ENCODE results near the gene QARS1. TPM values are rescaled to one million over a fixed set of nuclear protein-coding genes. Genes with fewer than 3 reads are reported as not detected.
A peak's percentile ranks its signal among the peaks of the same experiment; 100 is the strongest.

The QARS1 gene
- total and polyA plus RNA-seq, 2 donors, result 197 to 242 TPM

- no peak overlapping the region for H3K27ac ChIP-seq (ENCODE audit: low read depth)
- DNase-seq (ENCODE audit: extremely low spot score), result no peak
- 80% methylated on average over 14 of the region's 14 CpGs for WGBS
- H3K4me1 ChIP-seq (ENCODE audit: insufficient read depth), result no peaks in the 10 kb centered on the region
- H3K36me3 ChIP-seq (ENCODE audit: insufficient read depth), result peaks cover 2% of the 10 kb centered on the region
- no peak overlapping the region for H3K4me3 ChIP-seq (ENCODE audit: low read depth, low read length)
Measured at GRCh38 chr3:49124991-49125670, 20.6 kb upstream of the QARS1 start.

- H3K36me3 ChIP-seq (ENCODE audit: insufficient read depth), result peaks cover 2% of the 10 kb centered on the region
- DNase-seq (ENCODE audit: extremely low spot score), result no peak
- H3K4me3 ChIP-seq (ENCODE audit: low read depth, low read length), result no peak overlapping the region
- no peak overlapping the region for H3K27ac ChIP-seq (ENCODE audit: low read depth)
- WGBS, result 88% methylated on average over 7 of the region's 7 CpGs
- no peaks in the 10 kb centered on the region for H3K4me1 ChIP-seq (ENCODE audit: insufficient read depth)
Measured at GRCh38 chr3:49124203-49124602, 19.6 kb upstream of the QARS1 start.

- DNase-seq (ENCODE audit: extremely low spot score), result no peak
- Histone ChIP-seq H3K4me3 (ENCODE audit: low read depth, low read length) (no peak overlapping the region), H3K4me1 (ENCODE audit: insufficient read depth) (no peaks in the 10 kb centered on the region), H3K36me3 (ENCODE audit: insufficient read depth) (peaks cover 2% of the 10 kb centered on the region), H3K27ac (ENCODE audit: low read depth) (no peak overlapping the region)
- 94% methylated on average over 17 of the region's 17 CpGs for WGBS
Measured at GRCh38 chr3:49123687-49124086, 19.1 kb upstream of the QARS1 start.

GRCh38 chr3:49122886-49123545, 18.5 kb upstream of the QARS1 start:
- 92% methylated on average over 17 of the region's 17 CpGs for WGBS
- H3K4me1 ChIP-seq (ENCODE audit: insufficient read depth), result no peaks in the 10 kb centered on the region
- no peak overlapping the region for H3K27ac ChIP-seq (ENCODE audit: low read depth)
- no peak for DNase-seq (ENCODE audit: extremely low spot score)
- no peak overlapping the region for H3K4me3 ChIP-seq (ENCODE audit: low read depth, low read length)
- peaks cover 2% of the 10 kb centered on the region for H3K36me3 ChIP-seq (ENCODE audit: insufficient read depth)

GRCh38 chr3:49122451-49122850, 17.9 kb upstream of the QARS1 start:
- peaks cover 2% of the 10 kb centered on the region for H3K36me3 ChIP-seq (ENCODE audit: insufficient read depth)
- 89% methylated on average over 7 of the region's 7 CpGs for WGBS

GRCh38 chr3:49122022-49122421, 17.5 kb upstream of the QARS1 start:
- Histone ChIP-seq H3K27ac (ENCODE audit: low read depth) (no peak overlapping the region), H3K4me1 (ENCODE audit: insufficient read depth) (no peaks in the 10 kb centered on the region), H3K36me3 (ENCODE audit: insufficient read depth) (peaks cover 2% of the 10 kb centered on the region), H3K4me3 (ENCODE audit: low read depth, low read length) (no peak overlapping the region)
- DNase-seq (ENCODE audit: extremely low spot score), result no peak
- WGBS, result 91% methylated on average over 12 of the region's 12 CpGs

More at GRCh38 chr3:49122451-49122850, 17.9 kb upstream of the QARS1 start:
- DNase-seq (ENCODE audit: extremely low spot score), result no peak
- Histone ChIP-seq H3K4me3 (ENCODE audit: low read depth, low read length) (no peak overlapping the region), H3K4me1 (ENCODE audit: insufficient read depth) (no peaks in the 10 kb centered on the region), H3K27ac (ENCODE audit: low read depth) (no peak overlapping the region)

- H3K4me1 ChIP-seq (ENCODE audit: insufficient read depth), result no peaks in the 10 kb centered on the region
- peak overlapping the region; percentile 88 for H3K4me3 ChIP-seq (ENCODE audit: low read depth, low read length)
- no peak for DNase-seq (ENCODE audit: extremely low spot score)
- WGBS, result 69% methylated on average over 17 of the region's 17 CpGs
- H3K27ac ChIP-seq (ENCODE audit: low read depth), result peak overlapping the region; percentile 69
- H3K36me3 ChIP-seq (ENCODE audit: insufficient read depth), result peaks cover 2% of the 10 kb centered on the region
Measured at GRCh38 chr3:49121132-49121736, 16.7 kb upstream of the QARS1 start.

GRCh38 chr3:49120438-49121131, 16.0 kb upstream of the QARS1 start, which contains the start of gene USP19:
TSS of gene USP19 (minus strand) at chr3:49120823. CDS start at chr3:49119145, 1,678 bp downstream.
- DNase-seq (ENCODE audit: extremely low spot score), result peak; percentile 84
- H3K4me1 ChIP-seq (ENCODE audit: insufficient read depth), result no peaks in the 10 kb centered on the region
- under 1% methylated on average over 70 of the region's 70 CpGs for WGBS
- H3K27ac ChIP-seq (ENCODE audit: low read depth), result peak within 1 kb of the TSS; percentile 94
- H3K4me3 ChIP-seq (ENCODE audit: low read depth, low read length), result peak within 1 kb of the TSS; percentile 88
- H3K36me3 ChIP-seq (ENCODE audit: insufficient read depth), result peaks cover 2% of the 10 kb centered on the region

- under 1% methylated on average over 9 of the region's 9 CpGs for WGBS
- Histone ChIP-seq H3K27ac (ENCODE audit: low read depth) (peak overlapping the region; percentile 94), H3K36me3 (ENCODE audit: insufficient read depth) (peaks cover 2% of the 10 kb centered on the region), H3K4me3 (ENCODE audit: low read depth, low read length) (peak overlapping the region; percentile 88), H3K4me1 (ENCODE audit: insufficient read depth) (no peaks in the 10 kb centered on the region)
- no peak for DNase-seq (ENCODE audit: extremely low spot score)
Measured at GRCh38 chr3:49120096-49120437, 15.5 kb upstream of the QARS1 start.

- 75% methylated on average over 3 of the region's 3 CpGs for WGBS
- no peak for DNase-seq (ENCODE audit: extremely low spot score)
- peaks cover 2% of the 10 kb centered on the region for H3K36me3 ChIP-seq (ENCODE audit: insufficient read depth)
Measured at GRCh38 chr3:49119439-49119838, 14.9 kb upstream of the QARS1 start.

GRCh38 chr3:49119036-49119435, 14.5 kb upstream of the QARS1 start:
- H3K4me3 ChIP-seq (ENCODE audit: low read depth, low read length), result no peak overlapping the region
- no peaks in the 10 kb centered on the region for H3K4me1 ChIP-seq (ENCODE audit: insufficient read depth)
- no peak overlapping the region for H3K27ac ChIP-seq (ENCODE audit: low read depth)
- H3K36me3 ChIP-seq (ENCODE audit: insufficient read depth), result peaks cover 2% of the 10 kb centered on the region
- DNase-seq (ENCODE audit: extremely low spot score), result no peak
- 64% methylated on average over 10 of the region's 10 CpGs for WGBS

More at GRCh38 chr3:49119439-49119838, 14.9 kb upstream of the QARS1 start:
- peak overlapping the region; percentile 88 for H3K4me3 ChIP-seq (ENCODE audit: low read depth, low read length)
- no peaks in the 10 kb centered on the region for H3K4me1 ChIP-seq (ENCODE audit: insufficient read depth)
- no peak overlapping the region for H3K27ac ChIP-seq (ENCODE audit: low read depth)

- Histone ChIP-seq H3K4me1 (ENCODE audit: insufficient read depth) (no peaks in the 10 kb centered on the region), H3K36me3 (ENCODE audit: insufficient read depth) (peaks cover 10% of the 10 kb centered on the region), H3K27ac (ENCODE audit: low read depth) (no peak overlapping the region), H3K4me3 (ENCODE audit: low read depth, low read length) (no peak overlapping the region)
- WGBS, result 89% methylated on average over 14 of the region's 14 CpGs
- no peak for DNase-seq (ENCODE audit: extremely low spot score)
Measured at GRCh38 chr3:49112262-49112661, 7.7 kb upstream of the QARS1 start.

- Histone ChIP-seq H3K4me3 (ENCODE audit: low read depth, low read length) (no peak overlapping the region), H3K4me1 (ENCODE audit: insufficient read depth) (no peaks in the 10 kb centered on the region), H3K36me3 (ENCODE audit: insufficient read depth) (peaks cover 10% of the 10 kb centered on the region), H3K27ac (ENCODE audit: low read depth) (no peak overlapping the region)
- no peak for DNase-seq (ENCODE audit: extremely low spot score)
- WGBS, result 83% methylated on average over 6 of the region's 6 CpGs
Measured at GRCh38 chr3:49111347-49111746, 6.8 kb upstream of the QARS1 start.

Measured in urinary bladder (tissue), 4 donors.